Stimulated activated CD4-positive, alpha-beta T cell treated with anti-CD3 and anti-CD28 coated beads, Interleukin-4, amount 100 ng/mL, for 48 hours (primary cell): ENCODE data around the gene SH3PXD2A.
"Not testable (repeated sequence)": the region's sequence is repeated elsewhere in the genome, so short reads cannot be mapped to it uniquely, and the experiment has no call there.

Experiments used
- DNase-seq, 2 donors: peaks; one replicate each; pipeline ENCODE4 v3.0.0-alpha.2; 2020; ENCODE audit warnings: low read depth in 2 of 2

SH3PXD2A gene

DNA sequence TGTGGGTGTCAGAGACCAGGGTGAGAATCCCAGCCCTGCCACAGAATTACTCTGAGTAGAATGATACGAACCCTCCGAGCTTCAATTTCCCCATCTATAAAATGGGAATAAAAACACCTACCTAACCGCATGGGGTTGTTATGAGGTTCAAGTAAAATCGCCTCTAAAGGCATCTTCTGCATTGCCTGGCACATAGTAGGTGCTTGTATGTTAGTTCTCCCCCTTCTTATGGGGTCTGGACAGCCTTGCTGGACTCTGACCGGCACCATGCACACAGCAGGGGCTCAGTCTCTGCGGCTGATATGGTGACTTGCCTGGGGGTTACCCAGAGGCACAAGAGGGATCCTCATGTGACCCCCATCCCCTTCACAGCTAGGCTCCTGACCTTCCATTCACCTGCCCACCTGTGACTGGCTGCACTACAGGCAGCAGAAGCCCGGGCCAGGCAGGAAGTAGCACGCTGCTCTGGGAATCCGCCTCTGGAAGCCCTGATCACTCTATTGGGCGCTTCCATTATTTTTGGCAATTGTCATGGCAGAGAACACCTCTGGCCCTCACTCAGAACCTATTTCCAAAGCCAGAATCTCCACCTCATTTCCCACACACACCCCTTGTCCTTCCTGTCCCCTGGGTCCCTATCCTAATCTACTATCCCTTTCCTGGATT is 6.0 kb downstream of the SH3PXD2A start:
- no peak for DNase-seq

DNA sequence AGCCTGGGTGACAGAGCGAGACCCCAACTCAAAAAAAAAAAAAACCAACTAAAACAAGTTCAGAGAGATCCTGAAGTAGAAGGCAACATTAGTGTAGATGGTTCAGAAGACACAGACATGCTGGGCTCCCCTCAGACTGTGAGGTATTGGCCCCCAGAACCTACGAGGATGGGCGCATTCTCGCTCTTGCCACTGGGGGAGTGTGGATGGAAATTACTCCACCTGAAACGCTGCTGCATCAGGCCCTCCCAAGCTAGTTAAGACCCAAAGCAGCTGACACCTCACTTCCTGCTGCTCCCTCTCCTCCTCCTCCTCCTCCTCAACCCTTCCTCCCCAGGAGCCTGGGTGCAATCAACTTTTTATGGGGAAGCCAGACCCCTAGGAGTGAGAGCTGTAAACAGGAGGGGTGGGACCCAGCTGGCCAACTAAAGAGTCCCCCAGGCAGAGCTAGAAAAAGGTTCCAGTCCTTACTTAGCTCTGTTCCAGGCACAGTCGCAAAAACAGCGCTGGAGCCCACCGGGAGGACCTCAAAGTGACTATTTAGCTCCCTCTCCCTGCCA is 7.4 kb downstream of the SH3PXD2A start:
- peak in 1 of 2 donors; percentile 31 for DNase-seq

DNA sequence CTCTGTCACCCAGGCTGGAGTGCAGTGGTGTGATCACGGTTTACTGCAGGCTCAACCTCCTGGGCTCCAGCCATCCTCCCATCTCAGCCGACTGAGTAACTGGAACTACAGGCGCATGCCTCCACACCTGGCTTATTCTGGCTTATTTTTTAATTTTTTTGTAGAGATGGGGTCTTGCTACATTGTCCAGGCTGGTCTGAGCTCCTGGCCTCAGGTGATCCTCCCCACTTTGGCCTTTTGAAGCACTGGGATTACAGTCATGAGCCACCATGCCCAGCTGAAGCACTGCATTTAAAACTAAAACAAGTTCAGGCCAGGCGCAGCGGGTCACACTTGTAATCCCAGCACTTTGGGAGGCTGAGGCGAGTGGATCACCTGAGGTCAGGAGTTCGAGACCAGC is 8.0 kb downstream of the SH3PXD2A start:
- DNase-seq, result no peak

- peak in 1 of 2 donors; percentile 11 for DNase-seq
Observed at GRCh38 chr10:103845972-103846371, 9.4 kb downstream of the SH3PXD2A start.

- DNase-seq, result not testable (repeated sequence)
Observed at GRCh38 chr10:103845346-103845745, 10.0 kb downstream of the SH3PXD2A start.

DNA sequence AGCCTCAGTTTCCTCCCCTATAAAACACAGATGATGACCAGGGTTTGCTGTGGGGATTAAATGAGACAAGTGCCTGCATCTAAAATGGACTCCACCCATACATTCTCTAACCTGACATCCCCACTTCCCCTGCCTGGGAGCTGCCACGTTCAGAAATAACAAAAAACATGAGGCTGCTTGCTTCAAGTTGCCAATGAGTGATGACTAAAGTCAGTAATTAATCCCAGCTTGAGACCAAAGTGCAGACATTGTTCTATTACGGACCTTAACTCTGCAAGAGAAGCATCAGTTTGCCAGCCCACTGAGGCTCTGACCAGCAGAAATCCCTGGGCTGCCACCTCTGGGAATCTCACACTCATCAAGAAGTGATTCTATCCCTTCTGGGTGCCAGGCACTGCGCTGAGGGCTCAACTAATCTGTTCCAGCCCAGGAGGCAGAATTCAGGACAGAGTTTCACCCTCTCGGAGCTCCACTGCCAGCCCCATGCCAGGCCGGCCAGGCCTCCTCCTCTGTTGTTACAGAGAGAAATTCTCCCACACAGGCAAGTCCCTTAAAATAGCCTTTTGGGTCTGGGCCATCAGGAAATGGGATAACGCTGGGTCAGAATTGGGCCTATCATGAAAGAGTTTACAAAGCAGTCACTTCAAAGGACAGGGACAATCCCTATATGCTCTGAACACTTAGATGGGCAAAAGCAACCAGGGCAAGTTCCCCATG is 11.4 kb downstream of the SH3PXD2A start:
- DNase-seq, result no peak

DNA sequence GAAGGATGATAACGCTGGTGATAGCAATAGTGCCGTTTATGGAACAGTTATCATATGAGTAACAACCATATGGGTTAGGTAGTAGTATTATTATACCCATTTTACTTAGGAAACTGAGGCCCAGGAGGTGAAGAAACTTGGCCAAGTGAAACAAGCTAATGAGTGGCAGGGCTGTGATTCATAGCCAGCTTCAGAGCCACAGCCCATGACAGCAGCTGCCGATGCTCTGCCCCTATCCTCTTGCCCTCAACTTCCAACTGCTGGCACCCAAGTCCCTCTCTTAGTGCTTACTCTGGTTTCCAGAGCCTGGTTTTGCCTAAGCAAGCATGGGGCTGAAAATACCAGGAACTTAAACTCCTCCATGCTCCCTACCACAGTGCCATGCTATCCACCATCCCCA is 12.3 kb downstream of the SH3PXD2A start:
- DNase-seq, result no peak

DNA sequence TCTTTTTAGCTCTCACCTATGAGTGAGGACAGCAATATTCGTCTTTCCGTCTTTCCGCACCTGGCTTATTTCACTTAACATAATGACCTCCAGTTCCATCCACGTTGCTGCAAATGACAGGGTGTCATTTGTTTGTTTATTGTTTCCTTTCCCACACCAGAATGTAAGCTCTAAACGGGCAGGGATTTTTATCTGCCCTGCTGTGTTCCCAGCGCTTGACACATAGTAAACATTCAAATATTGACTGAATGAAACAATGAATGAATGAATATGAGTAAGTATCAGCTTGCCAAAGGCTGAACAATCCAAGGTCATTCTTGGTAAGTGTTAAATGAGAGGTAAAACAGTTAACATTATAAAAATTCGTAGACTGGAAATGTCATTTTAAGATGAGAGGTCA is 12.8 kb downstream of the SH3PXD2A start:
- no peak for DNase-seq

DNA sequence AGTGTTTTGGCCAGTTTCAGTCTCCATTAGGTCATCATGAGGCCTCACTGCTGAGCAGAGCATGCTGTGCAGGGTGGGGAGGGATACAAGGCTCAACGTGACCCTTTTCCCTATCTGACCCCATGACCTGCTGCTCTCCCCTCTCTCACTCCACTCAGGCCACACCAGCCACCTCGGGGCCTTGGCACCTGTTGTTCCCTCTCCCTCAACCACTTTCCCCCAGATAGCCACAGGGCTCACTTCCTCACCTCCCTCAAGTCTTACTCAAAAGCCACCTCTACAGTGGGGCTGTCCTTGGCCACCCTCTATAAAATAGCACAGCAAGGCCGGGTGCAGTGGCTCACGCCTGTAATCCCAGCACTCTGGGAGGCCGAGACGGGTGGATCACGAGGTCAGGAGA is 13.9 kb downstream of the SH3PXD2A start:
- no peak for DNase-seq

DNA sequence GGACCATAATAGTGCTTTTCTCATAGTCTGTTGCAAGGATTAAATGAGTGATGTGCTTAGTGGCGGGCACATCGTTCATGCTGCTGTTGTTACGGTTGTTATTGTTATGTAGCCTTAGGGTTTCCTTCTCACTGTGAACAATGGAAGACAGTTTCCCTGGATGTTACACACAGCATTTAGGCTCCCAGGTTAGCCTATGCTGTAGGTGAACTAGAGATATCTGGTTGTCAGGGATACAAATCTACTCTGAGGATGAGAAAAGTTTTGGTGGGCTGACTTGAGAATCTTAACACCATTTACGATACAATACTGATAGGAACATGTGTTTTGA is 14.7 kb downstream of the SH3PXD2A start:
- DNase-seq, result no peak

- DNase-seq, result no peak
Observed at GRCh38 chr10:103839872-103840739, 15.3 kb downstream of the SH3PXD2A start.

- DNase-seq, result no peak
Observed at GRCh38 chr10:103839519-103839871, 15.9 kb downstream of the SH3PXD2A start.

GRCh38 chr10:103838862-103839518 is 16.4 kb downstream of the SH3PXD2A start:
- DNase-seq, result no peak

DNA sequence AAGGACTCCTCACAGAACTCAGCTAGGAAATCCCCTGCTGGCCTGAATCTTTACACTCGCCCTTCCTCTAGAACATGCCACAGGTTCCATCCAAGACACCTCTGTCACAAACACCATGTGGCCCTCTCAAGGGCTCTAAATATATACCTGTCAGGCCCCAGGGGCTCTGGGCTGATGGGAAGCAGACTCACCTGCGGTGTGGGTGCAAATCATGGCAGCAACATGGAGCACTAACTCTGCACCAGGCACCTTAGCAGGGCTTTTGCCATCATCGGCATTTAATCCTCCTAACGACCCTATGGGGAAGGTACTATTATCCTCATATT is 17.3 kb downstream of the SH3PXD2A start:
- no peak for DNase-seq

- no peak for DNase-seq
Observed at GRCh38 chr10:103837370-103838069, 17.9 kb downstream of the SH3PXD2A start.

DNA sequence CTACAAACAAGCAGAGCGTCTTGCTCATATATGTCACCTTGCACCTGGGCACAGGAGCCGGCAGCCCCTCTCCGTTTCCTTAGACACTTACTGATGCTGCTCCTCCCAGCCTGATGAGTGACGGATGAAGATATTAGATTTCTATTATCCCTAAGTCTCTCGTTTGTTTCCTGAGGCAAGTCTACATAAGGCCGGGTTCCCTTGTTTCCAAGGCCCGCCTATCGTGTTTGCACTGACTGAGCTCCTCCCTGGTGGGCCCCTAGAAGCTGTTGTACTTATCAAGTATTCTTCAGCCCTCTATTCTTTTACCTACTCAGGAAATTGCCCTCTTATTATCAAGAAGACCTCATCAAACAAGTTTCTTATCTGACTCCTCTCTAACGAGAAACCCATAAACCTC is 18.5 kb downstream of the SH3PXD2A start:
- DNase-seq, result no peak

- DNase-seq, result no peak
Observed at GRCh38 chr10:103836273-103836672, 19.1 kb downstream of the SH3PXD2A start.

- no peak for DNase-seq
Observed at GRCh38 chr10:103835096-103836050, 20.0 kb downstream of the SH3PXD2A start.

DNA sequence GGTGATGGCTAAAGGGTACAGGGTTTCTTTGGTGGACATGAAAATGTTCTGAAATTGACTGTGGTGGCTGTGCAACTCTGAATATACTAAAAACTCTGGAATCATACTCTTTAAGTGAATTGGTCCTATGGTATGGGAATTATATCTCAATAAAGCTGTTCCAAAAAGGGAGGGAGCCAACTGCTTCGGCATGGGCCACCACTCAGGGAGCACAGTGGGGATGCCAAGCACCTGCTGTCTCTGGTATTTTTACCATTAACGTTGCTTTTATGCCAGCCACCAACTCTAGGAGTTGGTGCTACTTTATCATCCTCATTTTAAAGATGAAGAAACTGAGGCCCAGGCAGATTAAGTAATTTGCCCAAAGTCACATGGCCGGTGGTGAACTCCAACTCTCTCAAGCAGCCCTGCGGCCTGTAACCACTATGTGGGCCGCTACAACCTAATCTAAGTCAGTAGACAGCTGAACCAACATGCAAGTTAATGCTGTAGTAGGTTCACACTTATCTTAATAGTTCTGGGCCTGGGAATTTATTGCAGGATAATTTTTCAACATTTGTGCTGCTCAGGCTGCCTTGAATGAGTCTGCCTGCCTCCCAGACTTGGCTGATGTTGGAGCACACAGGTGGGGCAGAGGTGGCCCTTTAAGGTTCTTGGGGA is 20.8 kb downstream of the SH3PXD2A start:
- DNase-seq, result no peak
